ENCODE results near the gene DGCR6L.
"Not testable (repeated sequence)": the region's sequence is repeated elsewhere in the genome, so short reads cannot be mapped to it uniquely, and the experiment has no call there.

DGCR6L gene

GRCh38 chr22:20319041-20319744 is 667 bp downstream of the DGCR6L start:
- no peak for TF ChIP-seq CTCF (IDR thresholded peaks at IDR 0.05; ENCODE audit: control insufficient read depth, extremely low read depth, insufficient read depth)
- DNase-seq (ENCODE audit: low read depth), result no peak
- H3K4me3 ChIP-seq (ENCODE audit: low read depth, low read length), result peak overlapping the region; percentile 91

- not testable (repeated sequence) for DNase-seq (ENCODE audit: low read depth); H3K4me3 ChIP-seq (ENCODE audit: low read depth, low read length)
Measured at GRCh38 chr22:20318043-20318688, 1.7 kb downstream of the DGCR6L start.

- DNase-seq (ENCODE audit: low read depth); H3K4me3 ChIP-seq (ENCODE audit: low read depth, low read length): not testable (repeated sequence)
- peak; percentile 31 for TF ChIP-seq CTCF (IDR thresholded peaks at IDR 0.05; ENCODE audit: control insufficient read depth, extremely low read depth, insufficient read depth)
Measured at GRCh38 chr22:20317402-20318042, 2.3 kb downstream of the DGCR6L start.

- no peak for TF ChIP-seq CTCF (IDR thresholded peaks at IDR 0.05; ENCODE audit: control insufficient read depth, extremely low read depth, insufficient read depth)
- no peak overlapping the region for H3K4me3 ChIP-seq (ENCODE audit: low read depth, low read length)
- DNase-seq (ENCODE audit: low read depth), result no peak
Measured at GRCh38 chr22:20316844-20317401, 2.9 kb downstream of the DGCR6L start.

- no peak for DNase-seq (ENCODE audit: low read depth)
- TF ChIP-seq CTCF (IDR thresholded peaks at IDR 0.05; ENCODE audit: control insufficient read depth, extremely low read depth, insufficient read depth), result no peak
- no peak overlapping the region for H3K4me3 ChIP-seq (ENCODE audit: low read depth, low read length)
Measured at GRCh38 chr22:20316217-20316843, 3.5 kb downstream of the DGCR6L start.

- H3K4me3 ChIP-seq (ENCODE audit: low read depth, low read length), result no peak overlapping the region
- no peak for DNase-seq (ENCODE audit: low read depth)
- no peak for TF ChIP-seq CTCF (IDR thresholded peaks at IDR 0.05; ENCODE audit: control insufficient read depth, extremely low read depth, insufficient read depth)
Measured at GRCh38 chr22:20315337-20316216, 4.3 kb downstream of the DGCR6L start.

GRCh38 chr22:20314741-20315336 is 5.0 kb downstream of the DGCR6L start:
- not testable (repeated sequence) for DNase-seq (ENCODE audit: low read depth); H3K4me3 ChIP-seq (ENCODE audit: low read depth, low read length)

- not testable (repeated sequence) for DNase-seq (ENCODE audit: low read depth); H3K4me3 ChIP-seq (ENCODE audit: low read depth, low read length)
Measured at GRCh38 chr22:20314206-20314605, 5.7 kb downstream of the DGCR6L start.
